OCI-LY7 (cell line): ENCODE results near the gene TSHZ2. TPM values are rescaled to one million over a fixed set of nuclear protein-coding genes. Genes with fewer than 3 reads are reported as not detected.

Experiments
- BruUV-seq: library from RNA; stranded (reverse); fragments of 400-500 nt; replicated peaks from 2 replicates; lab custom pipeline; 2021; lab: Mats Ljungman, UMichigan
- CTCF ChIA-PET: fragments of 300-600 bp; sonication (Branson Sonifier 250); formaldehyde crosslinking; loops from one replicate; lab custom pipeline; 2022; ENCODE audit warnings: antibody characterized with exemption; ENCODE audit not compliant: unreplicated experiment; lab: Charles Lee
- POLR2A ChIA-PET: fragments of 300-600 bp; sonication (Branson Sonifier 250); formaldehyde crosslinking; loops from one replicate; lab custom pipeline; 2022; ENCODE audit warnings: antibody characterized with exemption; lab: Charles Lee
- DNase-seq: peaks from one replicate; pipeline ENCODE4 v3.0.0-alpha.2; 2015; ENCODE audit warnings: low spot score
- H2AFZ ChIP-seq: fragments of 200-600 bp; sonication (generic), shearing (Covaris generic); 2 replicates; pipeline ENCODE4 v1.6.1; 2014; ENCODE audit warnings: mild to moderate bottlenecking, antibody characterized with exemption, low read length, moderate library complexity
- H3K27ac ChIP-seq: fragments of 200-600 bp; sonication (generic); 2 replicates; pipeline ENCODE4 v1.5.1; 2014; ENCODE audit warnings: mixed run types, low read depth, mild to moderate bottlenecking, moderate library complexity, low read length, inconsistent platforms; ENCODE audit not compliant: poor library complexity, severe bottlenecking
- H3K36me3 ChIP-seq: fragments of 200-600 bp; sonication (generic); 2 replicates; pipeline ENCODE4 v1.6.1; 2014; ENCODE audit warnings: mild to moderate bottlenecking, antibody characterized with exemption, low read length, moderate library complexity, mixed read lengths; ENCODE audit not compliant: insufficient read depth
- H3K4me1 ChIP-seq: fragments of 200-600 bp; sonication (generic); 2 replicates; pipeline ENCODE4 v1.5.1; 2014; ENCODE audit warnings: mild to moderate bottlenecking, low read length; ENCODE audit not compliant: insufficient read depth, poor library complexity, severe bottlenecking
- H3K4me2 ChIP-seq: fragments of 200-600 bp; sonication (generic); 2 replicates; pipeline ENCODE4 v1.6.1; 2014; ENCODE audit warnings: mild to moderate bottlenecking, low read length
- H3K4me3 ChIP-seq: fragments of 200-600 bp; sonication (generic); 2 replicates; pipeline ENCODE4 v1.5.1; 2014; ENCODE audit warnings: mild to moderate bottlenecking, low read depth, low read length; ENCODE audit not compliant: poor library complexity, severe bottlenecking
- H3K79me2 ChIP-seq: fragments of 200-600 bp; sonication (generic); 2 replicates; pipeline ENCODE4 v1.6.1; 2016; ENCODE audit warnings: low read depth, mild to moderate bottlenecking, low read length, moderate library complexity, mixed read lengths; ENCODE audit not compliant: insufficient read depth
- H3K9me2 ChIP-seq: fragments of 200-600 bp; sonication (generic); 2 replicates; pipeline ENCODE4 v1.6.1; 2016; ENCODE audit warnings: mild to moderate bottlenecking, low read length, mixed read lengths; ENCODE audit not compliant: insufficient read depth
- H3K9me3 ChIP-seq: fragments of 200-600 bp; sonication (generic); 2 replicates; pipeline ENCODE4 v1.6.1; 2014; ENCODE audit warnings: mild to moderate bottlenecking, mixed run types, low read length, mixed read lengths
- H4K20me1 ChIP-seq: fragments of 200-600 bp; sonication (generic); 2 replicates; pipeline ENCODE4 v1.6.1; 2014; ENCODE audit warnings: mild to moderate bottlenecking, antibody characterized with exemption, low read length, moderate library complexity, mixed read lengths; ENCODE audit not compliant: insufficient read depth
- CTCF ChIP-seq: fragments of 200-600 bp; sonication (generic); conservative IDR thresholded peaks from 2 replicates; pipeline ENCODE4 v1.5.1; 2014; ENCODE audit warnings: mild to moderate bottlenecking, antibody characterized with exemption, low read length, moderate library complexity, mixed read lengths
- EZH2phosphoT487 ChIP-seq: fragments of 200-600 bp; sonication (generic); IDR thresholded peaks from 2 replicates; pipeline ENCODE4 v1.6.1; 2018; ENCODE audit warnings: low read depth, borderline replicate concordance, mild to moderate bottlenecking, mixed run types, antibody characterized with exemption, low read length, moderate library complexity, mixed read lengths
- intact Hi-C: fragments of 100-400 bp; cut with micrococcal nuclease; formaldehyde crosslinking; loops from one replicate; pipeline ENCODE4 v1.10.0; 2022; ENCODE audit not compliant: unreplicated experiment
- total RNA-seq, 2 experiments: library from RNA; depleted of rRNA in 1 of 2; stranded (reverse); fragments of >200 nt in 1 of 2; shearing (Covaris generic) in 1 of 2; gene quantifications; 2 replicates each; pipeline ENCODE4 v1.2.3, GENCODE V29; 2014 to 2022

TSHZ2 gene
- total RNA-seq, 2 experiments from 2014 or later = not detected

- Histone ChIP-seq H3K4me2 (no peak overlapping the region), H3K9me3 (no peaks in the 10 kb centered on the region), H4K20me1 (no peaks in the 10 kb centered on the region), H3K27ac (no peak overlapping the region), H3K79me2 (no peaks in the 10 kb centered on the region), H3K4me3 (no peak overlapping the region), H3K4me1 (no peaks in the 10 kb centered on the region), H2AFZ (no peak overlapping the region), H3K9me2 (no peaks in the 10 kb centered on the region), H3K36me3 (no peaks in the 10 kb centered on the region)
- no TSS peak for BruUV-seq
- CTCF ChIA-PET = no interaction called here
- POLR2A ChIA-PET = interaction anchor here (0.7 kb wide), 2 partner anchors 9 to 129 kb away, joined by 3 read pairs; no protein-coding TSS in a partner anchor
- DNase-seq = no peak
- intact Hi-C loops = no loop called here
- TF ChIP-seq EZH2phosphoT487 (no peak), CTCF (no peak)
These were observed 418.6 kb downstream of the TSHZ2 start for GRCh38 chr20:53390770-53391169.

- intact Hi-C loops = no loop called here
- no peaks in the 10 kb centered on the region for H3K79me2 ChIP-seq
- H4K20me1 ChIP-seq = no peaks in the 10 kb centered on the region
- no TSS peak for BruUV-seq
- no peak overlapping the region for H3K4me2 ChIP-seq
- H3K9me2 ChIP-seq = no peaks in the 10 kb centered on the region
- no peaks in the 10 kb centered on the region for H3K36me3 ChIP-seq
- H3K4me3 ChIP-seq = no peak overlapping the region
- DNase-seq = no peak
- no peak for TF ChIP-seq CTCF
- TF ChIP-seq EZH2phosphoT487 = no peak
- H3K9me3 ChIP-seq = no peaks in the 10 kb centered on the region
- H3K27ac ChIP-seq = no peak overlapping the region
- H2AFZ ChIP-seq = no peak overlapping the region
- ChIA-PET POLR2A (no interaction called here), CTCF (no interaction called here)
- no peaks in the 10 kb centered on the region for H3K4me1 ChIP-seq
These were observed 422.3 kb downstream of the TSHZ2 start for GRCh38 chr20:53394433-53394832.

GRCh38 chr20:53395188-53395923, 423.2 kb downstream of the TSHZ2 start:
- no peak for DNase-seq
- BruUV-seq = no TSS peak
- Histone ChIP-seq H2AFZ (no peak overlapping the region), H3K79me2 (no peaks in the 10 kb centered on the region), H3K4me1 (no peaks in the 10 kb centered on the region), H3K9me2 (no peaks in the 10 kb centered on the region), H4K20me1 (no peaks in the 10 kb centered on the region), H3K4me2 (no peak overlapping the region), H3K9me3 (no peaks in the 10 kb centered on the region), H3K4me3 (no peak overlapping the region), H3K27ac (no peak overlapping the region), H3K36me3 (no peaks in the 10 kb centered on the region)
- intact Hi-C loops = no loop called here
- ChIA-PET CTCF (no interaction called here), POLR2A (no interaction called here)
- TF ChIP-seq CTCF = no peak
- TF ChIP-seq EZH2phosphoT487 = no peak
